OCI-LY1 (cell line): ENCODE data around the gene GOLGA2.
A peak's percentile ranks its signal among the peaks of the same experiment; 100 is the strongest.

Experiments used
- CTCF ChIP-seq: fragments of 200-600 bp; sonication (generic), shearing (Covaris generic); IDR thresholded peaks from 2 replicates; pipeline ENCODE4 v1.5.1; 2017; ENCODE audit warnings: mild to moderate bottlenecking, antibody characterized with exemption, low read length, moderate library complexity, mixed read lengths
- EZH2 ChIP-seq: fragments of 200-600 bp; sonication (generic), shearing (Covaris generic); IDR thresholded peaks from 2 replicates; pipeline ENCODE4 v1.8.0; 2017; ENCODE audit warnings: borderline replicate concordance, mixed run types, mild to moderate bottlenecking, antibody characterized with exemption, low read length, moderate library complexity, mixed read lengths

GRCh38 chr9:128254855-128255759, 20.7 kb downstream of the GOLGA2 start:
- TF ChIP-seq EZH2, result no peak
- peak; percentile 90 for TF ChIP-seq CTCF
